ENCODE measurements around the gene USP31. TPM values are rescaled to one million over a fixed set of nuclear protein-coding genes. Genes with fewer than 3 reads are reported as not detected.

Gene USP31
- total RNA-seq, 1 donor from 2014 or later, result 50.6 TPM

- no peak for DNase-seq (ENCODE audit: extremely low read depth, low read depth, low spot score)
Measured at GRCh38 chr16:23025692-23026307, 123.5 kb downstream of the USP31 start.

DNA sequence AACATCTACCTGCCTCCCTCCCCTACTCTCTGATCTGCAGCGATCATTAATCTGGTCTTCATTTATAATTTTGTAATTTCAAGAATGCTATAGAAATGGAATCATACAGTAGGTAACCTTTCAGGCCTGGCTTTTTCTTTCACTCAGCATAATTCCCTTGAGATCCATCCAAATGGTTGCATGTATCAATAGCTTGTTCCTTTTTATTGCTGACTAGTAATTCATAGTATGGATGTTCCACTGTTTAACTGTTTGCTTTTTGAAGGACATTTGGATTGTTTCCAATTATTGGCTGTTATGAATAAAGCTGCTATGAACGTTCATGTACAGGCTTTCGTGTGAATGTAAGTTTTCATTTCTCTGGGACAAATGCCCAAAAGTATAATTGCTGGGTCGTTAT, 125.2 kb downstream of the USP31 start:
- DNase-seq (ENCODE audit: extremely low read depth, low read depth, low spot score), result no peak

DNA sequence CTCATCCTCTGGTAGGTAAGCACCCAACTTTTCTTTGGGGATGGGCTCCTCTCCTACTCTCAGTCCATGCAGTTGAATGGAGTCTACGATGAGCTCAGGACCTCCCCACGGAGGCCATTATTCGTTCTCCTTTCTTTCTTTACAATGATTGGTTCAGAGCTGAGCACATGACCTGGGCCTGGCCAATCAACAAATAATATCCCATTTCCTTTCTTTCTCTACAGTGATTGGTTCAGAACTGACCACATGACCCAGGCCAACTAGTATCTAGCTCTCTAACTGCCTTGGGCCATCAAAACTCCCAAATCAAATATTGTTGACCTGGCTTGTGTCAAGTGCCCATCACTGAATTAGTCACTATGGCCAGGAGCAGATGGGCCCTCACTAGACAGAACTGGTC, 129.2 kb downstream of the USP31 start:
- no peak for DNase-seq (ENCODE audit: extremely low read depth, low read depth, low spot score)

GRCh38 chr16:23016368-23016767, 132.9 kb downstream of the USP31 start:
- DNase-seq (ENCODE audit: extremely low read depth, low read depth, low spot score), result no peak

- DNase-seq (ENCODE audit: extremely low read depth, low read depth, low spot score), result no peak
Measured at GRCh38 chr16:23015580-23015979, 133.7 kb downstream of the USP31 start.

DNA sequence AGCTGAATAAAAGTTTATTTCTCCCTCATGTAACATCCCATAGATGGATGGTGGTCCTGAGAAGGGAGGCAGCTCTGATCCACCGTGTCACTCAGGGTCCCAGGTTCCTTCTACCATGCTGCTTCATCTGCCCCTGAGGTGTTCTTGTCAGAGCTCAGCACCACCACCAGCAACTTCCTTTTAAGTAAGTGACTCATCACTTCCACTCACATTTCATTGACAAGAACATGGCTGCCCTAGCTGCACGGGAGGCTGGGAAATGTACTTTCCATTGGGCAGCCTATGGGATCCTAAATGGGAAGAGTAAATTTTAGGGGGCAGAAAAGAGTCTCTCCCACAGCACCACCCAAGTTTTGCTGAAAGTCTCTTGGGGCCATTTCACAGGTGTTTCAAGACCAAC, 134.7 kb downstream of the USP31 start:
- no peak for DNase-seq (ENCODE audit: extremely low read depth, low read depth, low spot score)

Other genes starting within 250 kb of the USP31 start
- not detected in 2 replicates for gene SCNN1G, start 33.3 kb upstream of the USP31 start, total RNA-seq
- gene SCNN1B, start 152.8 kb upstream of the USP31 start, total RNA-seq, result 0.19 and 0.29 TPM in 2 replicates